HUES64 (cell line): ENCODE measurements around the gene DNAJC1. TPM values are rescaled to one million over a fixed set of nuclear protein-coding genes. Genes with fewer than 3 reads are reported as not detected.
"Not testable (repeated sequence)": the region's sequence is repeated elsewhere in the genome, so short reads cannot be mapped to it uniquely, and the experiment has no call there.

Source experiments
- H3K27ac ChIP-seq: 2 replicates; pipeline ENCODE4 v1.7.0; 2013; ENCODE audit warnings: low read depth, low read length, inconsistent platforms
- H3K27me3 ChIP-seq: 2 replicates; pipeline ENCODE4 v1.6.1; 2013; ENCODE audit warnings: mild to moderate bottlenecking, low read length; ENCODE audit not compliant: insufficient read depth
- H3K36me3 ChIP-seq: 2 replicates; pipeline ENCODE4 v1.6.1; 2013; ENCODE audit warnings: mild to moderate bottlenecking, low read length; ENCODE audit not compliant: insufficient read depth
- H3K4me1 ChIP-seq: 2 replicates; pipeline ENCODE4 v1.6.1; 2013; ENCODE audit warnings: mild to moderate bottlenecking, low read length, moderate library complexity; ENCODE audit not compliant: insufficient read depth
- H3K4me3 ChIP-seq: 2 replicates; pipeline ENCODE4 v1.5.1; 2013; ENCODE audit warnings: mild to moderate bottlenecking, low read length, moderate library complexity
- H3K9ac ChIP-seq: 2 replicates; pipeline ENCODE4 v1.6.1; 2013; ENCODE audit warnings: mild to moderate bottlenecking, low read depth, low read length
- H3K9me3 ChIP-seq: 2 replicates; pipeline ENCODE4 v1.6.1; 2013; ENCODE audit warnings: low read depth, low read length; ENCODE audit not compliant: insufficient read depth
- WGBS: fragments of 150-250, 120-280 bp; methylation state at CpG from one replicate; pipeline ENCODE4 v1.1.7; 2013; ENCODE audit warnings: missing lambda C conversion rate; 5-methylcytosine and 5-hydroxymethylcytosine counted together
- polyA plus RNA-seq, 2 experiments: library from polyadenylated mRNA; stranded (reverse); fragments of 50-300 nt; gene quantifications; one replicate each; pipeline ENCODE4 v1.2.3, GENCODE V29; 2013

Gene DNAJC1
- polyA plus RNA-seq (2013, experiment 1 of 2), result 14.5 TPM
- polyA plus RNA-seq (2013, experiment 2 of 2), result 15.7 TPM

DNA sequence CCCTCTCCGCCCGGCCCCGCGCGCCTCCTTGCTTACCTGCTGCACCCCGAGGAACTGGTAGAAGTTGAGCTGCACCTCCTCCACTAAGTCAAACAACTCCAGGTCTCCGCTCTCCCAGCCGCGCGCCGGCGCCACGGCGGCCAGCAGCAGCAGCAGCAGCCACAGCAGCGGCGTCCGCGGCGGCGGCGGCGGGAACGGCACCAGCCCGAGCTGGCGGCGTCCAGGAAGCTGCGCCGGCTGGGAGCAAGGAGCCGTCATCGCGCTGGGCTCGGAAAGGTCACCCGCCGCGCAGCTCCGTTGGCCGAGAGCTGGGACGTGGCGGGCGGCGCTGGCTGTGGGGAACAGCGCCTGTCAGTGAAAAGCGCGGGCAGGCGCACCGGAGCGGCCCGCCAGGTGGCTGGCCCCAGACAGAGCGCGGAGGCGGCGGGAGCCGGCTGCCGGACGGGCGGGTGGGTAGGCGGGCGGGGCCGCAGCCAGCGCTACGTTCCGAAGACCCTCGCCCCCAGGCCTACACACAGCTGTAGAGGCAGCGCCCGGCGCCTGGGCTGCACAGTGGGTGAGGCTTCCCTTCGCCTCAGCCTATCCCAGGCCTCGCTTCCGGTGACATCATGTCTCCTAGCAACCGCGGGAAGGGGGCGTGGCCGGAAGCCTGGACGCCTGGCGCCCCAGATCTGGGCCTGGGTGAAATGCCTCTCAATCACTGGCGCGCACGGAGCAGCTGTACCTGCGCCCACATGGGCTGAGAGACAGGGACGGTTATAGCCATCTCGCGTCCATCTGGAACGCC lies at the start of gene DNAJC1:
DNAJC1 (minus strand) TSS at position 554 of the 787 bp plus-strand sequence; CDS start at position 258, 296 bp downstream.
- Histone ChIP-seq H3K4me3 (peak within 1 kb of the TSS; percentile 87), H3K4me1 (peaks cover 15% of the 10 kb centered on the region), H3K27ac (peak within 1 kb of the TSS; percentile 69), H3K27me3 (peaks cover 16% of the 10 kb centered on the region), H3K9ac (peak within 1 kb of the TSS; percentile 65), H3K36me3 (no peaks in the 10 kb centered on the region), H3K9me3 (no peaks in the 10 kb centered on the region)
- under 1% methylated on average over 83 of the region's 83 CpGs for WGBS

DNA sequence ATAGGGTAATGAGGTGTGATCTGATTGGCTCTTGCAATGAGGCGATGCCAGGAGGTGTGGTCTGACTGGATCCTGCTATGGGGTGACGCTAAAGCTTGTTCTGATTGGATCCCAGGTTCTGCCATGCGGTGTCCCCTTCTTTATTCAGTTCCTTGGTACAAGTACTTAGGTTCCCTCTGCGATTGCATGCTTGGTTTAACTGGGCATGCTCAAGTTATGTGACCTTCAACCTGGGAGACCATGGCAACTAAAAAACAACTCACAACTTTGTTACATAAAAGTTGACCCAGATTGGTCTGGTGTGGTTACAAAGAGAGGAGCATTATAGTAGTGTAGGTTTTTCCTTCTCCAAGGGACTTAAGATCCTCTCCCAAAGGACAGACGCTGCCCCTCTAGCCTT lies 49.5 kb upstream of the DNAJC1 start:
- Histone ChIP-seq H3K36me3 (no peaks in the 10 kb centered on the region), H3K27me3 (no peaks in the 10 kb centered on the region), H3K27ac (no peak overlapping the region), H3K9me3 (peaks cover 20% of the 10 kb centered on the region), H3K4me3 (no peak overlapping the region), H3K4me1 (no peaks in the 10 kb centered on the region), H3K9ac (no peak overlapping the region)
- 95% methylated on average over 5 of the region's 5 CpGs for WGBS

GRCh38 chr10:22049635-22050034 lies 46.1 kb upstream of the DNAJC1 start:
- H3K9me3 ChIP-seq, result peaks cover 17% of the 10 kb centered on the region; the same call in 1 of the 2 replicates
- H3K4me3 ChIP-seq, result no peak overlapping the region
- whole genome bisulfite sequencing, result 95% methylated on average over 2 of the region's 3 CpGs
- no peaks in the 10 kb centered on the region for H3K4me1 ChIP-seq
- H3K9ac ChIP-seq, result no peak overlapping the region
- H3K27ac ChIP-seq, result no peak overlapping the region
- H3K36me3 ChIP-seq, result no peaks in the 10 kb centered on the region
- no peaks in the 10 kb centered on the region for H3K27me3 ChIP-seq

DNA sequence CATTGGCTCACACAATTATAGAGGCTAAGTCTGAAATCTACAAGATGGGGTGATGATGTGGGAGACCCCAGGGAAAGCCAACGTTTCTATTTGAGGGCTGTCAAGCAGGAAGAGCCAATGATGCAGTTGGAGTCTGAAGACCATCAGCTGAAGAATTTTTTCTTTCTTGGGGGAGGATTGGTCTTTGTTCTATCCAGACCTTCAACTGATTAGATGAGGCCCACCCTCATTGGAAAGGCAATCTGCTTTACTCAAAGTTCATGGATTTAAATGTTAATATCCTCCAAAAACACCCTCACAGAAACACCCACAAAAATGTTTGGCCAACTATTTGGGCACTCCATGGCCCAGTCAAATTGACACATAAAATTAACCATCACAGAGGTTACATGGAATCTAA lies 44.3 kb upstream of the DNAJC1 start:
- peaks cover 9% of the 10 kb centered on the region for H3K4me1 ChIP-seq
- WGBS, result 91% methylated on average over 1 of the region's 1 CpG
- no peak overlapping the region for H3K4me3 ChIP-seq
- no peaks in the 10 kb centered on the region for H3K36me3 ChIP-seq
- H3K9ac ChIP-seq, result no peak overlapping the region
- H3K27me3 ChIP-seq, result no peaks in the 10 kb centered on the region
- no peak overlapping the region for H3K27ac ChIP-seq
- H3K9me3 ChIP-seq, result peaks cover 10% of the 10 kb centered on the region; the same call in 1 of the 2 replicates

- 86% methylated on average over 6 of the region's 6 CpGs for WGBS
Measured at GRCh38 chr10:22043327-22043633, 39.8 kb upstream of the DNAJC1 start.

GRCh38 chr10:22042557-22043326 lies 39.2 kb upstream of the DNAJC1 start:
- H3K27me3 ChIP-seq, result no peaks in the 10 kb centered on the region
- no peaks in the 10 kb centered on the region for H3K9me3 ChIP-seq
- H3K4me3 ChIP-seq, result no peak overlapping the region
- peaks cover 16% of the 10 kb centered on the region for H3K4me1 ChIP-seq
- H3K9ac ChIP-seq, result peak overlapping the region; percentile 43; the same call in 1 of the 2 replicates
- WGBS, result 54% methylated on average over 7 of the region's 8 CpGs
- peak overlapping the region; percentile 47 for H3K27ac ChIP-seq
- no peaks in the 10 kb centered on the region for H3K36me3 ChIP-seq

More at GRCh38 chr10:22043327-22043633, 39.8 kb upstream of the DNAJC1 start:
- Histone ChIP-seq H3K9ac (peak overlapping the region; percentile 43; the same call in 1 of the 2 replicates), H3K4me3 (no peak overlapping the region), H3K27me3 (no peaks in the 10 kb centered on the region), H3K4me1 (peaks cover 16% of the 10 kb centered on the region), H3K9me3 (no peaks in the 10 kb centered on the region), H3K27ac (peak overlapping the region; percentile 47; the same call in 1 of the 2 replicates), H3K36me3 (no peaks in the 10 kb centered on the region)

GRCh38 chr10:22034333-22034732 lies 30.8 kb upstream of the DNAJC1 start:
- Histone ChIP-seq H3K9me3 (peaks cover 5% of the 10 kb centered on the region), H3K27me3 (no peaks in the 10 kb centered on the region), H3K4me3 (no peak overlapping the region), H3K9ac (no peak overlapping the region), H3K4me1 (no peaks in the 10 kb centered on the region), H3K36me3 (no peaks in the 10 kb centered on the region), H3K27ac (no peak overlapping the region)
- 97% methylated on average over 3 of the region's 3 CpGs for WGBS

GRCh38 chr10:22032268-22032667 lies 28.7 kb upstream of the DNAJC1 start:
- not testable (repeated sequence) for H3K36me3 ChIP-seq, H3K9me3 ChIP-seq, H3K4me3 ChIP-seq, H3K27me3 ChIP-seq, H3K4me1 ChIP-seq, H3K27ac ChIP-seq, H3K9ac ChIP-seq
- 94% methylated on average over 3 of the region's 3 CpGs for WGBS

- Histone ChIP-seq H3K9me3 (peaks cover 10% of the 10 kb centered on the region), H3K27ac (no peak overlapping the region), H3K4me3 (no peak overlapping the region), H3K4me1 (no peaks in the 10 kb centered on the region), H3K27me3 (no peaks in the 10 kb centered on the region), H3K36me3 (no peaks in the 10 kb centered on the region), H3K9ac (no peak overlapping the region)
- WGBS, result 91% methylated on average over 2 of the region's 2 CpGs
Measured at GRCh38 chr10:22030421-22030820, 26.9 kb upstream of the DNAJC1 start.

- Histone ChIP-seq H3K27me3 (no peaks in the 10 kb centered on the region), H3K27ac (no peak overlapping the region), H3K4me1 (no peaks in the 10 kb centered on the region), H3K9me3 (peaks cover 10% of the 10 kb centered on the region; the same call in 1 of the 2 replicates), H3K36me3 (no peaks in the 10 kb centered on the region), H3K9ac (no peak overlapping the region), H3K4me3 (no peak overlapping the region)
- WGBS, result 87% methylated on average over 12 of the region's 12 CpGs
Measured at GRCh38 chr10:22029445-22030236, 26.1 kb upstream of the DNAJC1 start.
